ENCODE results near the gene PPP1R14C. TPM values are rescaled to one million over a fixed set of nuclear protein-coding genes. Genes with fewer than 3 reads are reported as not detected.

The PPP1R14C gene
- total and polyA plus RNA-seq, 10 of the 15 experiments (the other 5 are each of a cell fraction or from before 2014, with no cell fraction given), result 0.07 to 1.6 (median 0.13) TPM; not detected in 4

- TF ChIP-seq, protein P1, sequence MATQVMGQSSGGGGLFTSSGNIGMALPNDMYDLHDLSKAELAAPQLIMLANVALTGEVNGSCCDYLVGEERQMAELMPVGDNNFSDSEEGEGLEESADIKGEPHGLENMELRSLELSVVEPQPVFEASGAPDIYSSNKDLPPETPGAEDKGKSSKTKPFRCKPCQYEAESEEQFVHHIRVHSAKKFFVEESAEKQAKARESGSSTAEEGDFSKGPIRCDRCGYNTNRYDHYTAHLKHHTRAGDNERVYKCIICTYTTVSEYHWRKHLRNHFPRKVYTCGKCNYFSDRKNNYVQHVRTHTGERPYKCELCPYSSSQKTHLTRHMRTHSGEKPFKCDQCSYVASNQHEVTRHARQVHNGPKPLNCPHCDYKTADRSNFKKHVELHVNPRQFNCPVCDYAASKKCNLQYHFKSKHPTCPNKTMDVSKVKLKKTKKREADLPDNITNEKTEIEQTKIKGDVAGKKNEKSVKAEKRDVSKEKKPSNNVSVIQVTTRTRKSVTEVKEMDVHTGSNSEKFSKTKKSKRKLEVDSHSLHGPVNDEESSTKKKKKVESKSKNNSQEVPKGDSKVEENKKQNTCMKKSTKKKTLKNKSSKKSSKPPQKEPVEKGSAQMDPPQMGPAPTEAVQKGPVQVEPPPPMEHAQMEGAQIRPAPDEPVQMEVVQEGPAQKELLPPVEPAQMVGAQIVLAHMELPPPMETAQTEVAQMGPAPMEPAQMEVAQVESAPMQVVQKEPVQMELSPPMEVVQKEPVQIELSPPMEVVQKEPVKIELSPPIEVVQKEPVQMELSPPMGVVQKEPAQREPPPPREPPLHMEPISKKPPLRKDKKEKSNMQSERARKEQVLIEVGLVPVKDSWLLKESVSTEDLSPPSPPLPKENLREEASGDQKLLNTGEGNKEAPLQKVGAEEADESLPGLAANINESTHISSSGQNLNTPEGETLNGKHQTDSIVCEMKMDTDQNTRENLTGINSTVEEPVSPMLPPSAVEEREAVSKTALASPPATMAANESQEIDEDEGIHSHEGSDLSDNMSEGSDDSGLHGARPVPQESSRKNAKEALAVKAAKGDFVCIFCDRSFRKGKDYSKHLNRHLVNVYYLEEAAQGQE (IDR thresholded peaks at IDR 0.05; ENCODE audit: low read depth, low read length), result no peak
- TF ChIP-seq SUPT20H (IDR thresholded peaks at IDR 0.05; ENCODE audit: borderline replicate concordance, control insufficient read depth, low read depth, low read length), result no peak
- no peak for TF ChIP-seq POLR2A (IDR thresholded peaks at IDR 0.05; ENCODE audit: low read depth, low read length)
- TF ChIP-seq, protein P2, sequence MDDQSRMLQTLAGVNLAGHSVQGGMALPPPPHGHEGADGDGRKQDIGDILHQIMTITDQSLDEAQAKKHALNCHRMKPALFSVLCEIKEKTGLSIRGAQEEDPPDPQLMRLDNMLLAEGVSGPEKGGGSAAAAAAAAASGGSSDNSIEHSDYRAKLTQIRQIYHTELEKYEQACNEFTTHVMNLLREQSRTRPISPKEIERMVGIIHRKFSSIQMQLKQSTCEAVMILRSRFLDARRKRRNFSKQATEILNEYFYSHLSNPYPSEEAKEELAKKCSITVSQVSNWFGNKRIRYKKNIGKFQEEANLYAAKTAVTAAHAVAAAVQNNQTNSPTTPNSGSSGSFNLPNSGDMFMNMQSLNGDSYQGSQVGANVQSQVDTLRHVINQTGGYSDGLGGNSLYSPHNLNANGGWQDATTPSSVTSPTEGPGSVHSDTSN (IDR thresholded peaks at IDR 0.05; ENCODE audit: insufficient replicate concordance, low read depth, low read length), result no peak
- no peak for TF ChIP-seq ZNF622 (IDR thresholded peaks at IDR 0.05)
- no peak for TF ChIP-seq BRCA1 (IDR thresholded peaks at IDR 0.05; ENCODE audit: low read depth, low read length)
- TF ChIP-seq ESRRA (IDR thresholded peaks at IDR 0.05; ENCODE audit: low read length), result no peak
- no peak for TF ChIP-seq SREBF1 (IDR thresholded peaks at IDR 0.05; ENCODE audit: low read length)
- TF ChIP-seq GABPA (IDR thresholded peaks at IDR 0.05; ENCODE audit: low read depth), result no peak
Measured at GRCh38 chr6:150183105-150183504, 40.3 kb downstream of the PPP1R14C start (continued).

DNA sequence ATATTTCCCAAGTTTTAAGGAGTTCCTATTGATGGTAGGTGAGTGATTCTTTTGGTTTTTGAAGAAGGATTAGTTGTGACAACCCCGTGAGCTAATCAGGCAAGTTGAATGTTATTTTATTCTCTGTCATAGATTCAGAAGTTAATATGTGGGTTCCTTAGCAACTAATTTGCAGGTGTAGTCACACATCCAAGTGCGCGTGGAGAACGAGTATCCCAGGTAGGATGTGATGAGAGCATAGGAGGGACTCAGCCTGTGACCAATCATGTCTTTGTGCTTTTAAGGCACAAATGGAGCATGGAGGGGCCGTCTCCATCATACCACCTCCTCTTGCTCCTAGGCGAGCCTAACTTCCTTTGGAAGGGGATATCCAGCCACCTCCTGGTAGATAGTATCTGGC, 41.1 kb downstream of the PPP1R14C start:
- intact Hi-C loops (cut with micrococcal nuclease; ENCODE audit: unreplicated experiment) (no loop called here), in situ Hi-C loops (cut with MboI) (no loop called here)
- FAIRE-seq, result no peak

More for the DNA sequence above, 41.1 kb downstream of the PPP1R14C start:
- Histone ChIP-seq H3K36me3 (ENCODE audit: control insufficient read depth in 2 of 2, insufficient read depth in 2 of 2, low read length in 1 of 2) (no peaks in the 10 kb centered on the region), H3K27me3 (replicated peaks in 1 of 2; ENCODE audit: control insufficient read depth in 2 of 2, insufficient read depth in 2 of 2, low read length in 1 of 2) (no peaks in the 10 kb centered on the region), H3K79me2 (ENCODE audit: control insufficient read depth, insufficient read depth, low read length) (no peaks in the 10 kb centered on the region), H3K9ac (ENCODE audit: control insufficient read depth, insufficient read depth, low read length) (no peak overlapping the region), H4K20me1 (ENCODE audit: control insufficient read depth, insufficient read depth) (no peaks in the 10 kb centered on the region), H3K4me1 (ENCODE audit: control insufficient read depth, insufficient read depth, low read length) (0 out of 2 replicates have a peak, but pooled peaks cover 3% of the 10 kb centered on the region), H3K4me3 (no peak overlapping the region), H2AFZ (ENCODE audit: control insufficient read depth, low read depth, low read length) (no peak overlapping the region), H3K27ac (ENCODE audit: control insufficient read depth, insufficient read depth) (no peak overlapping the region), H3K9me3 (replicated peaks; ENCODE audit: control insufficient read depth, insufficient read depth, low read length) (no peaks in the 10 kb centered on the region), H3K4me2 (ENCODE audit: control insufficient read depth, insufficient read depth) (no peak overlapping the region)
- TF ChIP-seq ATF7 (IDR thresholded peaks at IDR 0.05; ENCODE audit: low read depth), result no peak
- no TSS peak for BruUV-seq (replicated peaks)
- no peak for DNase-seq (ENCODE audit: low read depth, low spot score)
- RAD21 ChIA-PET (ENCODE audit: unreplicated experiment), result no interaction called here
- ATAC-seq, result no peak
- POLR2A ChIA-PET, result no interaction called here
- WGBS (ENCODE audit: insufficient coverage, insufficient replicate concordance, low lambda C conversion rate, missing lambda C conversion rate), result 52% methylated on average over 6 of the region's 6 CpGs
- CTCF ChIA-PET, result interaction anchor here (1.4 kb wide), 1 partner anchor 104 kb away, joined by 3 read pairs; no protein-coding TSS in a partner anchor
- SMC1A ChIA-PET (ENCODE audit: uncharacterized antibody, unreplicated experiment), result no interaction called here

Data from GM12878 (cell line).